ENCODE data around the gene MYCBPAP. TPM values are rescaled to one million over a fixed set of nuclear protein-coding genes. Genes with fewer than 3 reads are reported as not detected.

MYCBPAP gene
- total RNA-seq, 4 donors from 2014 or later: 0.42 to 4.6 (median 1.3) TPM

- no peak for DNase-seq (ENCODE audit: low spot score in 2 of 2)
- H3K27me3 ChIP-seq: no peaks in the 10 kb centered on the region
Observed at GRCh38 chr17:50468304-50469207, 39.7 kb upstream of the MYCBPAP start, which contains the start of gene CHAD. Gene CHAD (minus strand): TSS chr17:50468880. CDS start chr17:50468813, 67 bp downstream.

GRCh38 chr17:50469208-50469605, 39.0 kb upstream of the MYCBPAP start:
- peak overlapping the region; percentile 46 for H3K4me3 ChIP-seq
- no peaks in the 10 kb centered on the region for H3K27me3 ChIP-seq
- no peak for TF ChIP-seq POLR2AphosphoS5 (IDR thresholded peaks at IDR 0.05)
- TF ChIP-seq EP300 (IDR thresholded peaks at IDR 0.05): no peak
- no peak for TF ChIP-seq CTCF (IDR thresholded peaks at IDR 0.05)
- no peak for TF ChIP-seq POLR2A (IDR thresholded peaks at IDR 0.05)
- H3K36me3 ChIP-seq: peaks cover 31% of the 10 kb centered on the region
- H3K9me3 ChIP-seq: no peaks in the 10 kb centered on the region
- 23% methylated on average over 34 of the region's 37 CpGs for WGBS
- DNase-seq (ENCODE audit: low spot score in 2 of 2): no peak
- H3K27ac ChIP-seq: no peak overlapping the region
- H3K4me1 ChIP-seq: peaks cover 32% of the 10 kb centered on the region

More at GRCh38 chr17:50468304-50469207, 39.7 kb upstream of the MYCBPAP start, which contains the start of gene CHAD:
- WGBS: 34% methylated on average over 30 of the region's 71 CpGs
- Histone ChIP-seq H3K36me3 (peaks cover 25% of the 10 kb centered on the region), H3K4me1 (peaks cover 32% of the 10 kb centered on the region), H3K9me3 (no peaks in the 10 kb centered on the region), H3K27ac (no peak within 1 kb of the TSS), H3K4me3 (peak within 1 kb of the TSS; percentile 46)
- no peak for TF ChIP-seq CTCF (IDR thresholded peaks at IDR 0.05)
- TF ChIP-seq POLR2AphosphoS5 (IDR thresholded peaks at IDR 0.05): no peak
- no peak for TF ChIP-seq POLR2A (IDR thresholded peaks at IDR 0.05)
- no peak for TF ChIP-seq EP300 (IDR thresholded peaks at IDR 0.05)

- WGBS: 50% methylated on average over 12 of the region's 19 CpGs
- peaks cover 32% of the 10 kb centered on the region for H3K4me1 ChIP-seq
- TF ChIP-seq CTCF (IDR thresholded peaks at IDR 0.05) (no peak), POLR2AphosphoS5 (IDR thresholded peaks at IDR 0.05) (no peak)
- no peak overlapping the region for H3K27ac ChIP-seq
- H3K4me3 ChIP-seq: peak overlapping the region; percentile 46
- no peak for DNase-seq (ENCODE audit: low spot score in 2 of 2)
- no peaks in the 10 kb centered on the region for H3K27me3 ChIP-seq
- H3K36me3 ChIP-seq: peaks cover 37% of the 10 kb centered on the region
- no peaks in the 10 kb centered on the region for H3K9me3 ChIP-seq
Observed at GRCh38 chr17:50469671-50470305, 38.5 kb upstream of the MYCBPAP start.

GRCh38 chr17:50470426-50470825, 37.8 kb upstream of the MYCBPAP start:
- H3K4me3 ChIP-seq: no peak overlapping the region
- H3K27me3 ChIP-seq: no peaks in the 10 kb centered on the region
- H3K36me3 ChIP-seq: peaks cover 39% of the 10 kb centered on the region
- TF ChIP-seq POLR2AphosphoS5 (IDR thresholded peaks at IDR 0.05) (no peak), EP300 (IDR thresholded peaks at IDR 0.05) (no peak), POLR2A (IDR thresholded peaks at IDR 0.05) (no peak)
- no peak overlapping the region for H3K27ac ChIP-seq
- WGBS: 62% methylated on average over 6 of the region's 6 CpGs
- peaks cover 32% of the 10 kb centered on the region for H3K4me1 ChIP-seq
- DNase-seq (ENCODE audit: low spot score in 2 of 2): no peak
- no peaks in the 10 kb centered on the region for H3K9me3 ChIP-seq

- H3K36me3 ChIP-seq: peaks cover 39% of the 10 kb centered on the region
- WGBS: 88% methylated on average over 14 of the region's 22 CpGs
- no peak for TF ChIP-seq POLR2A (IDR thresholded peaks at IDR 0.05)
- no peak for TF ChIP-seq CTCF (IDR thresholded peaks at IDR 0.05)
- no peak for TF ChIP-seq EP300 (IDR thresholded peaks at IDR 0.05)
- no peak for TF ChIP-seq POLR2AphosphoS5 (IDR thresholded peaks at IDR 0.05)
- no peaks in the 10 kb centered on the region for H3K9me3 ChIP-seq
- no peak overlapping the region for H3K27ac ChIP-seq
- no peaks in the 10 kb centered on the region for H3K27me3 ChIP-seq
- H3K4me3 ChIP-seq: no peak overlapping the region
- DNase-seq (ENCODE audit: low spot score in 2 of 2): no peak
- peaks cover 32% of the 10 kb centered on the region for H3K4me1 ChIP-seq
Observed at GRCh38 chr17:50471009-50471905, 37.0 kb upstream of the MYCBPAP start.

Measured in suprapubic skin (tissue), 4 donors.